ENCODE results near the gene SATB1. TPM values are rescaled to one million over a fixed set of nuclear protein-coding genes. Genes with fewer than 3 reads are reported as not detected.

The SATB1 gene
- total RNA-seq, 6 experiments from 2014 or later, result 9.3 to 14.9 (median 12.0) TPM

GRCh38 chr3:18434711-18435110 is 9.6 kb upstream of the SATB1 start:
- H3K27me3 ChIP-seq, result no peaks in the 10 kb centered on the region
- H3K27ac ChIP-seq, result no peak overlapping the region
- DNase-seq (no peak), ATAC-seq (no peak)
- 57% methylated on average over 6 of the region's 6 CpGs for WGBS (ENCODE audit: insufficient coverage, low coverage, low lambda C conversion rate, missing lambda C conversion rate)
- no peak overlapping the region for H3K4me3 ChIP-seq
- intact Hi-C loops (cut with DNase I), result no loop called here
- H3K9me3 ChIP-seq, result no peaks in the 10 kb centered on the region
- TF ChIP-seq CTCF (IDR thresholded peaks at IDR 0.05) (no peak), POLR2A (IDR thresholded peaks at IDR 0.05) (no peak)
- H3K36me3 ChIP-seq, result no peaks in the 10 kb centered on the region
- H3K4me1 ChIP-seq, result no peaks in the 10 kb centered on the region

- Histone ChIP-seq H3K9me3 (no peaks in the 10 kb centered on the region), H3K4me1 (no peaks in the 10 kb centered on the region), H3K4me3 (no peak overlapping the region), H3K27ac (no peak overlapping the region), H3K36me3 (no peaks in the 10 kb centered on the region), H3K27me3 (no peaks in the 10 kb centered on the region)
- intact Hi-C loops (cut with DNase I), result no loop called here
- no peak for TF ChIP-seq CTCF (IDR thresholded peaks at IDR 0.05)
- DNase-seq, result no peak
- no peak for ATAC-seq
- WGBS (ENCODE audit: insufficient coverage, low coverage, low lambda C conversion rate, missing lambda C conversion rate), result 82% methylated on average over 1 of the region's 1 CpG
Observed at GRCh38 chr3:18432752-18433151, 7.6 kb upstream of the SATB1 start.

- Histone ChIP-seq H3K9me3 (no peaks in the 10 kb centered on the region), H3K36me3 (no peaks in the 10 kb centered on the region), H3K27ac (no peak overlapping the region), H3K4me3 (no peak overlapping the region), H3K27me3 (no peaks in the 10 kb centered on the region), H3K4me1 (peaks cover 0 to 5% (median 0%) of the 10 kb centered on the region in 4 donors)
- DNase-seq (no peak), ATAC-seq (no peak)
- no peak for TF ChIP-seq POLR2A (IDR thresholded peaks at IDR 0.05)
- no peak for TF ChIP-seq CTCF (IDR thresholded peaks at IDR 0.05)
- intact Hi-C loops (cut with DNase I), result no loop called here
- 61% methylated on average over 3 of the region's 3 CpGs for WGBS (ENCODE audit: insufficient coverage, low coverage, low lambda C conversion rate, missing lambda C conversion rate)
Observed at GRCh38 chr3:18431266-18431665, 6.1 kb upstream of the SATB1 start.

- H3K27me3 ChIP-seq, result no peaks in the 10 kb centered on the region
- DNase-seq, result no peak
Observed at GRCh38 chr3:18428991-18429745, 4.0 kb upstream of the SATB1 start.

More at GRCh38 chr3:18428991-18429745, 4.0 kb upstream of the SATB1 start:
- TF ChIP-seq CTCF (IDR thresholded peaks at IDR 0.05) (no peak), POLR2A (IDR thresholded peaks at IDR 0.05) (no peak)
- H3K4me3 ChIP-seq, result no peak overlapping the region
- 64% methylated on average over 6 of the region's 6 CpGs for WGBS (ENCODE audit: insufficient coverage, low coverage, low lambda C conversion rate, missing lambda C conversion rate)
- H3K4me1 ChIP-seq, result peaks cover 0 to 5% (median 0%) of the 10 kb centered on the region in 4 donors
- intact Hi-C loops (cut with DNase I), result no loop called here
- no peak for ATAC-seq
- H3K9me3 ChIP-seq, result no peaks in the 10 kb centered on the region
- no peaks in the 10 kb centered on the region for H3K36me3 ChIP-seq
- no peak overlapping the region for H3K27ac ChIP-seq

All from right lobe of liver (tissue), 6 donors.